ENCODE data around the gene PPP1R26.

Gene PPP1R26

DNA sequence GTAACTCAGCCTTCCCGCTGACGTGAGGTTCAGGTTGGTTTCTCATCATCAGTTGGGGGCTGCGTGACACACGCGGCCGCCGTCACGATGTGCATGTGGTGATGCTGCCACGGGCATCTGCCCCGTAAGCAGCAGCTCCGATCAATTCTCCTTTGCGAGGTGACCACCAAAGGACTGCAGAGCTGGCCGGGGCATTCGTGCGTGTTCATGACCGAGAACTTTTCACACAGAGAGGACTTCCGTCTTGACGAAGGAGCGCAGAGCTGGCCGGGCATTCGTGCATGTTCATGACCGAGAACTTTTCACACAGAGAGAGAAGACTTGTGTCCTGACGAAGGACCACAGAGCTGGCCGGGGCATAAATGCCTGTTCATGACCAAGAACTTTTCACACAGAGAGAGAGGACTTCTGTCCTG lies 37.8 kb downstream of the PPP1R26 start:
- Mint-ChIP-seq H3K27ac (ENCODE audit: low read depth) (no peak overlapping the region), H3K27me3 (peaks cover 18% of the 10 kb centered on the region), H3K4me1 (no peaks in the 10 kb centered on the region), H3K36me3 (ENCODE audit: insufficient read depth) (peaks cover 2% of the 10 kb centered on the region), H3K4me3 (no peak overlapping the region), H3K9me3 (no peaks in the 10 kb centered on the region)
- no peak for DNase-seq (ENCODE audit: low spot score in 2 of 2)
- ATAC-seq (replicated peaks; ENCODE audit: extremely low read depth, poor library complexity, severe bottlenecking) = no peak

DNA sequence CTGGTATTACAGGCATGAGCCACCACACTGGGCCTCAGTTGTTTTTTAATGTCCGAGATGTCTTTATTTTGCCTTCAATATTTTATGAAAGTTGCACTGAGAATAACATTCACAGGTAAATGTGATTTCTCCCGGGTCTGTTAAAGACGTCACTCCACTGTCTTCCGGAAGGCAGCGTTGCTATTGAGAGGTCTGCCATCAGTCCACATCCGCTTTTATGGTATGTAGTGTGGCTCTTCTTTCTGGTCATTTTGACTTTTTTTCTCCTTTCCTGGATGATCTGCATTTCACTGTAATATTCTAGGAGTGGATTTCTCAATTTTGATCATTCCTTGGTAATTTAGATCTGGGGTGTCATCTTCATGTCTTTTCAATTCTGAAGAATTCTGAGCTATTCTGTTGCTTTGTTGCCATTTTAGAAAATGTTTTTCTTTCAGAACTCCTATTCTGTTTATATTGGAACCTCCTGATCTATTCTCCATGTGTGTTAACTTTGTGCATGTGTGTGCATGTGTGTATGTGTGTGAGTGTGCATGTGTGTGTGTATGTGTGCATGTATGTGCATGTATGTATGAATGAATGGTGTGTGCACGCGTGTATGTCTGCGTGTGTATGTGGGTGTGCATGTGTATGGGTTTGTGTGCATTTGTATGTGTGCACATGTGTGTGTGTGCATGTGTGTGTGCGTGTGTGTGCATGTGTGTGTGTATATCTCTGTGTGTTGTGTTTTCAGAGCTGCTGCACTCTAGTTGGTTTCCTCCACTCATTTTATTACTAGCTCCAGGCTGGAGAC lies 39.8 kb downstream of the PPP1R26 start:
- no peaks in the 10 kb centered on the region for H3K4me1 Mint-ChIP-seq
- H3K36me3 Mint-ChIP-seq (ENCODE audit: insufficient read depth) = peaks cover 2% of the 10 kb centered on the region
- H3K4me3 Mint-ChIP-seq = no peak overlapping the region
- no peak for ATAC-seq (replicated peaks; ENCODE audit: extremely low read depth, poor library complexity, severe bottlenecking)
- no peak for DNase-seq (ENCODE audit: low spot score in 2 of 2)
- peaks cover 18% of the 10 kb centered on the region for H3K27me3 Mint-ChIP-seq
- H3K9me3 Mint-ChIP-seq = no peaks in the 10 kb centered on the region
- H3K27ac Mint-ChIP-seq (ENCODE audit: low read depth) = no peak overlapping the region

DNA sequence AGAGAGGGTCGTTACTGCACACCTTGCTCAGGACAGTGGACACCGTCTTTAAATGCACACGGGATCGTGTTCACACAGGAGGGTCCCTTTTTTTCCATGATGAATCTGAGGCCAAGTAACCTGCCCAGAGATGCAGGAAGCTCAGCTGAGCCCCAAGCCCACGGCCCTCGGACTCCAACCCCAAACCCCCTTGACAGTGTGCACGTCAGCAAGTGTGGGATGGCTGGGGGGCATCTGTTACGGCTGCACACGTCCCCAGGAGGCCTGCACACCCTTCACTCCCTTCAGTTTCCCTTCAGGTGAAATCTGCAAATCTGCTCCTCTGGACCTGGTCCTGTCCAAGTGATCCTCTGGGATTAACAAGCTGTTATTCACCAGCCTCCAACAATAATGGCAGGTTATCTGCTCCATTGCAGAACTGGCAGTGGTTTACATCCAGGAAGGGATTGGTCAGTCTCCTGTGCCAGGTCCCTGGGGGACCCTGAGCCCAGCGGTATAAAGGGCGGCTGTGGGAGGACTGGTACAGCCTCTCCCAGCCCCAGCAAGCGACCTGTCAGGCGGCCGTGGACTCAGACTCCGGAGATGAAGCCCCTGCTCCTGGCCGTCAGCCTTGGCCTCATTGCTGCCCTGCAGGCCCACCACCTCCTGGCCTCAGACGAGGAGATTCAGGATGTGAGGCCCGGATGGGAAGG lies 41.5 kb downstream of the PPP1R26 start, which contains the start of gene LCN1:
Gene LCN1, plus strand, starts transcription at position 525 of the 692 bp plus-strand sequence. Its CDS starts 58 bp downstream, at position 583.
- no peak for DNase-seq (ENCODE audit: low spot score in 2 of 2)
- no peaks in the 10 kb centered on the region for H3K4me1 Mint-ChIP-seq
- H3K27me3 Mint-ChIP-seq = peaks cover 18% of the 10 kb centered on the region

DNA sequence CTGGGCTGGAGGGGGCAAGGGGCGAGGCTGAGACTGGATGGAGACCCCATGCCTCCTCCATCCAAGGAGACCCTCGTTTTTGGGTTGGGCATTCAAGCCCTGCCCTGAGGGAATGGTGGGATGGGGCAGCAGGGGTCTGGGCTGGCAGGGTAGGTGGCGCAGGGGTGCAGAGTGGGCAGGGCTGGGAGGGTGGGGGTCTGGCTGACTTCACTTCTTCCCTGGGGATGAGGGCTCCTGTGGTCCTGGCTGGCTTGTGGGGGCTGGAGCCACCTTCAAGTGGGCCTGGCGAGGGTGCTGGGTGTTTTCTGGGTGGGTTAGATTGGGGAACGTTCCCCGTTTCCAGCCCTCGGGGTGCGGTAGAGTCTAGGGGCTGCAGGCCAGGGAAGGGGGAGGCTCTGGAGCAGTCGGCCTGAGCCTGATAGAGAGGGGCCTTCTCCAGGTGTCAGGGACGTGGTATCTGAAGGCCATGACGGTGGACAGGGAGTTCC lies 42.1 kb downstream of the PPP1R26 start:
- no peak for DNase-seq (ENCODE audit: low spot score in 2 of 2)
- H3K4me3 Mint-ChIP-seq = no peak overlapping the region
- H3K36me3 Mint-ChIP-seq (ENCODE audit: insufficient read depth) = peaks cover 2% of the 10 kb centered on the region
- H3K9me3 Mint-ChIP-seq = no peaks in the 10 kb centered on the region
- H3K4me1 Mint-ChIP-seq = no peaks in the 10 kb centered on the region
- peaks cover 18% of the 10 kb centered on the region for H3K27me3 Mint-ChIP-seq
- no peak overlapping the region for H3K27ac Mint-ChIP-seq (ENCODE audit: low read depth)
- no peak for ATAC-seq (replicated peaks; ENCODE audit: extremely low read depth, poor library complexity, severe bottlenecking)

More for the DNA sequence above, 41.5 kb downstream of the PPP1R26 start, which contains the start of gene LCN1:
- peaks cover 2% of the 10 kb centered on the region for H3K36me3 Mint-ChIP-seq (ENCODE audit: insufficient read depth)
- ATAC-seq (replicated peaks; ENCODE audit: extremely low read depth, poor library complexity, severe bottlenecking) = no peak
- no peak within 1 kb of the TSS for H3K27ac Mint-ChIP-seq (ENCODE audit: low read depth)
- no peak within 1 kb of the TSS for H3K4me3 Mint-ChIP-seq
- no peaks in the 10 kb centered on the region for H3K9me3 Mint-ChIP-seq

DNA sequence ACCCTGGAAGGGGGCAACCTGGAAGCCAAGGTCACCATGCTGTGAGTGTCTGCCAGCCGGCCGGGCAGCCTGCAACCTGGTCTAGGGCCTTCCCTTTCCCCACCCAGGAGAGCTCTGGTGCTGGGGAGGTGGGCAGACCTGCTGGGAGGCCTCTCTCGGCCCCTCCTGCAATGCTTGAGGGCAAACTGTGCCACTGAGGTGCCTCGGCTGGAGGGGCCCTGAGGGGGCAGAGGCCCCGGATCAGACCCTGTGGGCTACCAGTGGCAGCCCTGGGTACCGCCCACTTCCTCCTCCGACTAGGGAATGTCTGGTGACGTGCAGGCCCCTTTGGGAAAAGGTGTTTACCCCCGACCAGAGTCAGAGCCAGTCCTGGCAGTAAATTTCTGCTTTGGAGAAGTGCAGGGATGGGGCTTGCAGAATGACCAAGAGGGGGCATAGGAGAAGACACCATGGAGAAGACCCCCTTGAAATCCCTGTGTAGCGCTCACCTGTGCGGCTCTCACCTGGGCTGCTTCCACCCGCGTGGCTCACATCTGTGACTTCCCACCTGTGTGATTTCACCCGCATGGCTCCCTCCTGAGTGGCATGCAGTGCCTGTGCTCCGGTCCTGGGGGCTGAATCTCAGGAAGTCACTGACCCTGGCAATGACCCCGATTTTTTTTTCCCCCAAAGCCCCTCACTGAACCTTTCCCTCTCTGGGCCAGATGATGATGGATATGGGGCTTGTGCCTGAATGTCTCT lies 42.7 kb downstream of the PPP1R26 start:
- Mint-ChIP-seq H3K9me3 (no peaks in the 10 kb centered on the region), H3K4me1 (no peaks in the 10 kb centered on the region), H3K27me3 (peaks cover 14% of the 10 kb centered on the region), H3K27ac (ENCODE audit: low read depth) (no peak overlapping the region), H3K4me3 (no peak overlapping the region), H3K36me3 (ENCODE audit: insufficient read depth) (peaks cover 2% of the 10 kb centered on the region)
- DNase-seq (ENCODE audit: low spot score in 2 of 2) = no peak
- ATAC-seq (replicated peaks; ENCODE audit: extremely low read depth, poor library complexity, severe bottlenecking) = no peak

DNA sequence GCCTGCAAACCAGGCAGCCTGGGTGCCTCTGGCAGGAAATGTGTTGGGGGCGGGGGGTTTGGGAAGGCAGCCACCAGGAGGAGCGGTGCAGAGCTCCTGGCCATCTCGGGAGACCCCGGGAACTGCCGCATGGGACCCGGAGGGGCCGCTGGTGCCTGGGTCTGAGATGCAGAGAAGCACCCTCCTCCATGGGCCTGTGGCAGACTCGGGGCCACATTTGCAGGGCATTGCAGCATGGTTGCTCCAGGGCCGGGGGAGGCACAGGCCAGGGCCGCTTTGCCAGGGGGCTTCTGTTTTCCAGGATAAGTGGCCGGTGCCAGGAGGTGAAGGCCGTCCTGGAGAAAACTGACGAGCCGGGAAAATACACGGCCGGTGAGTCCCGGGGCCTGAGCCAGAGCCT lies 43.3 kb downstream of the PPP1R26 start:
- DNase-seq (ENCODE audit: low spot score in 2 of 2) (no peak), ATAC-seq (replicated peaks; ENCODE audit: extremely low read depth, poor library complexity, severe bottlenecking) (no peak)
- H3K9me3 Mint-ChIP-seq = no peaks in the 10 kb centered on the region
- no peak overlapping the region for H3K27ac Mint-ChIP-seq (ENCODE audit: low read depth)
- no peaks in the 10 kb centered on the region for H3K4me1 Mint-ChIP-seq
- peaks cover 2% of the 10 kb centered on the region for H3K36me3 Mint-ChIP-seq (ENCODE audit: insufficient read depth)
- peaks cover 8% of the 10 kb centered on the region for H3K27me3 Mint-ChIP-seq
- H3K4me3 Mint-ChIP-seq = no peak overlapping the region

DNA sequence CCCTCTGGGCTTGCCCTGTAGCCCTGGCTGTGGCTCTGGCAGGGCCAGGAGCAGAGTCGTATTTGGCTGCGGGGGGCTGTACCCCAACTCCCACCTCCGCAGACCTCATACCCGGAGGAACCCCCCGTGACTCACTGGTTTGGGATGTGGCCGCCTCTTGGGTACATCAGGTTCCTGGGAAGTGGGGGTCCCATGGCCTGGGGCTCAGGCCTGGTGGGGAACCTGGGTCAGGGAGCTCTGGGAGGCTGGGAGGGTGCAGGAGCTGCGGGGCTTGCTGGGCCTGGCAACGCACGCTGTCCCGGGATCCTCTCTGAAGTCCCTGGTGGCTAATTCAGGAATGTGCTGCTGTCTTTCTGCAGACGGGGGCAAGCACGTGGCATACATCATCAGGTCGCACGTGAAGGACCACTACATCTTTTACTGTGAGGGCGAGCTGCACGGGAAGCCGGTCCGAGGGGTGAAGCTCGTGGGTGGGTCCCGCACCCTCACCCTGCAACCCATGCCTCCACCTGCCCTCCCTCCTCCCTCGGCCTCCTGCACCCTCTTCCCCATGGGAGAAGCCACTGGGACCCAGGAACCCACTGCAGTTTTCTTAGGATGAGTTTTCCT lies 44.0 kb downstream of the PPP1R26 start:
- DNase-seq (ENCODE audit: low spot score in 2 of 2) (no peak), ATAC-seq (replicated peaks; ENCODE audit: extremely low read depth, poor library complexity, severe bottlenecking) (no peak)
- Mint-ChIP-seq H3K9me3 (no peaks in the 10 kb centered on the region), H3K36me3 (ENCODE audit: insufficient read depth) (peaks cover 2% of the 10 kb centered on the region), H3K4me3 (no peak overlapping the region), H3K4me1 (no peaks in the 10 kb centered on the region), H3K27ac (ENCODE audit: low read depth) (no peak overlapping the region), H3K27me3 (peaks cover 8% of the 10 kb centered on the region)

DNA sequence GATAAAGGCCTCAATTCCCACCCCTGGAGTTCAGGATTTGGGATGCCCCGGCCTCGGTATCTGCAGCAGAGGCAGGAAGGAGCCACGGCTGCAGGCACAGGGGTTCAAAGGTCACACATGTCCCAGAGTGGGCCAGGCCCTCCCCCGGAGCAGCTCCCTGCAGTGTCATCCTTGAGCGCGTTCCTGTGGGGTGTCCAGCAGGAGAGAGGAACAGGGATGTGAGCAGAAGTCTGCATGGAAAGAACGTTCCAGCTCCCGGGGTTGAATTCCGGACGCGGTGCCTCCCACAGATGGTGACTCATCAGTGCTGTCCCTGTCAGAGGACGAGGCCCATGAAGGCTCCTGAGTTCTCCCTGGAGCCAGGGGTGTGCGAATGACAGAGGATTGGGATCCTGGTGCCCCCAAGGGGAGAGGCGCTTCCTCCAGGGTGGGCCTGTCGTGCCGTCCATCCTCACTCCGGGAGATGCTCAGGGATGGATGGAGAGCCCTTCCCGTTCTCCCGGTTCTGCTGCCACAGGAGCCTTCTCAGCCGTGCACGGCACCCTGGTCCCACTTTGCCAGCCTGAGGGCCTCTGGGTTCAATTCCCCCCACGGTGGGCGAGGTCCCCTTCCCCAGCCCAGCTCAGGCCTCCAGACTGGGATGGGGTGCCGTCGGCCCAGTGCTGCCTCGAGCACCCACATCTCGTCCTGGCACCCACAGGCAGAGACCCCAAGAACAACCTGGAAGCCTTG lies 44.7 kb downstream of the PPP1R26 start:
- DNase-seq (ENCODE audit: low spot score in 2 of 2) = no peak

DNA sequence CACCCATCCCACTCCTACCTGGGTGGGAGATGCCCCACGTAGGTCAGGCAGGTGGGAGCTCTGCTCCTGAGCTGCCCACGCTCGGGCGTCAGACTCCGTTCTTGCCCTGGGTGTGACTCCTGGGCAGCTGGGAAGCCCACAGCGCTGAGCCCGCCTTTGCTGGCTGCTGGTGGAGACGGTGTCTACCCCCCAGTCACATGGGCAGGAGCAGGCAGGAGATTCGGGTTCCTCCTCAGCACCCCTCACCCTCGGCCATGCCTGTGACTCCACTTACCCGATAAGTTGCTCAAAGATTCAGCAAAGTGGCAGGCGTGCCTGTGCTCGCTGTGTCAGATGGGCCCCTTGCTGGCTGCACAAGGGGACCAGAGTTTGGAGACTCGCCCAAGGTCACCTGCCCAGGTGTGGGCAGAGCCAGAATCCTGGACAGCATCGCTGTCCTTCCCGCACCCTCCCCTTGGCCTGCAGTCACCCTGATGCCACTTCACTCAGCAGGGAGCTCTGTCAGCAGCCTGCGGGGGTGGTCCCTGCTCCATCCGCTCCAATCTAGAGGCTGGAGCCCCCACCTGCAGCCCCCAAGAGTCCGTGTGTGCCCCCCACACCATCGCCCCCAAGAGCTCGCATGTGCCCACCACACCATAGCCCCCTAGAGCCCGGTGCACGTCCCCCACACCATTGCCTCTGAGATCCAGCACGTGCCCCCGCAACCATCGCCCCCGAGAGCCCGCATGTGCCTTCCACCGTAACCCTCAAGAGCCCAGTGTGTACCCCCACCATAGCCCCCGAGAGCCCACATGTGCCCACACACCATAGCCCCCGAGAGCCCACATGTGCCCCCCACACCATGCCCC lies 45.9 kb downstream of the PPP1R26 start:
- Mint-ChIP-seq H3K27ac (ENCODE audit: low read depth) (no peak overlapping the region), H3K27me3 (peaks cover 10% of the 10 kb centered on the region), H3K9me3 (no peaks in the 10 kb centered on the region), H3K4me3 (no peak overlapping the region), H3K36me3 (ENCODE audit: insufficient read depth) (peaks cover 2% of the 10 kb centered on the region), H3K4me1 (peaks cover 6% of the 10 kb centered on the region)
- DNase-seq (ENCODE audit: low spot score in 2 of 2) = no peak
- ATAC-seq (replicated peaks; ENCODE audit: extremely low read depth, poor library complexity, severe bottlenecking) = no peak

More for the DNA sequence above, 44.7 kb downstream of the PPP1R26 start:
- ATAC-seq (replicated peaks; ENCODE audit: extremely low read depth, poor library complexity, severe bottlenecking) = no peak
- Mint-ChIP-seq H3K4me3 (no peak overlapping the region), H3K36me3 (ENCODE audit: insufficient read depth) (peaks cover 2% of the 10 kb centered on the region), H3K9me3 (no peaks in the 10 kb centered on the region), H3K27ac (ENCODE audit: low read depth) (no peak overlapping the region), H3K4me1 (peaks cover 4% of the 10 kb centered on the region), H3K27me3 (peaks cover 8% of the 10 kb centered on the region)

DNA sequence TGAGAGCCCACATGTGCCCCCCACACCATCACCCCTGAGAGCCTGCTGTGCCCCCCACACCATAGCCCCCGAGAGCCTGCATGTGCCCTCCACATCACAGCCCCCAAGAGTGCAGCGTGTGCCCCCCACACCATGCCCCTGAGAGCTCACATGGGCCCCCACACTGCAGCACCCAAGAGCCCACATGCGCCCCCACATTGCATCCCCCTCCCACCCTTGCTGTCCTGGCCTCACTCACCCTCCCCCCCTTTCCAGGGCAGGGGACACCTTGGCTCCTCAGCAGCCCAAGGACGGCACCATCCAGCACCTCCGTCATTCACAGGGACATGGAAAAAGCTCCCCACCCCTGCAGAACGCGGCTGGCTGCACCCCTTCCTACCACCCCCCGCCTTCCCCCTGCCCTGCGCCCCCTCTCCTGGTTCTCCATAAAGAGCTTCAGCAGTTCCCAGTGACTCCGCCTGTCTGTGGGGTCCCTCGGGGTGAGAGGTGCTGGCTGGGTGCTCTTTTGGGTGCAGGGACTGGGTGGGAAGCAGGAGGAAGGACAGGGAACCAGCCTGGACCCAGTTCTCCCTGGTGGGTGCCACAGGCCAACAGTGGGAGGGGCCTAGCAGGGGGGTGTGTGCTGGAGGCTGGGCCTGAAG lies 46.6 kb downstream of the PPP1R26 start:
- Mint-ChIP-seq H3K27ac (ENCODE audit: low read depth) (no peak overlapping the region), H3K4me3 (no peak overlapping the region), H3K4me1 (peaks cover 6% of the 10 kb centered on the region), H3K36me3 (ENCODE audit: insufficient read depth) (no peaks in the 10 kb centered on the region), H3K9me3 (no peaks in the 10 kb centered on the region), H3K27me3 (peaks cover 14% of the 10 kb centered on the region)
- DNase-seq (ENCODE audit: low spot score in 2 of 2) (no peak), ATAC-seq (replicated peaks; ENCODE audit: extremely low read depth, poor library complexity, severe bottlenecking) (no peak)

Measured in central memory CD8-positive, alpha-beta T cell (primary cell).